ENCODE measurements around the gene EXOC6B.

DNA sequence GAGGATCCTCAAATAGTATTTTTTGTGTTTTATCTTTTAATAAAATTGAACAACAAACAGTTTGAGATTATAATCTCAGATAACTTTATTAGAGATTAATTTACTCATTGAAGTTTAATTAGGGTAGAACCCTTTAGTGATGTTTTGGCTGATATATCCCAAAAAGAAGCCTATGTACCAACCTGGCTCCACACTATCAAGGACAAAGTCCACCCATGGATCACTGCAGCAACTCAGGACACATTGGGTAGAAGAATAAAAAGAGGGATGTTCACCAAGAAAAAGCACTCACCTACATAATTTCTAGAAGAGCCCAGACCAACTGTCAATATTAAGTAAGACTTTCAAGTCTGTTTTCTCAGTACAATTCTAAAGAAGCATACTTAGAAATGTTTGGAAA, 112.9 kb downstream of the EXOC6B start:
- TF ChIP-seq, protein P1, sequence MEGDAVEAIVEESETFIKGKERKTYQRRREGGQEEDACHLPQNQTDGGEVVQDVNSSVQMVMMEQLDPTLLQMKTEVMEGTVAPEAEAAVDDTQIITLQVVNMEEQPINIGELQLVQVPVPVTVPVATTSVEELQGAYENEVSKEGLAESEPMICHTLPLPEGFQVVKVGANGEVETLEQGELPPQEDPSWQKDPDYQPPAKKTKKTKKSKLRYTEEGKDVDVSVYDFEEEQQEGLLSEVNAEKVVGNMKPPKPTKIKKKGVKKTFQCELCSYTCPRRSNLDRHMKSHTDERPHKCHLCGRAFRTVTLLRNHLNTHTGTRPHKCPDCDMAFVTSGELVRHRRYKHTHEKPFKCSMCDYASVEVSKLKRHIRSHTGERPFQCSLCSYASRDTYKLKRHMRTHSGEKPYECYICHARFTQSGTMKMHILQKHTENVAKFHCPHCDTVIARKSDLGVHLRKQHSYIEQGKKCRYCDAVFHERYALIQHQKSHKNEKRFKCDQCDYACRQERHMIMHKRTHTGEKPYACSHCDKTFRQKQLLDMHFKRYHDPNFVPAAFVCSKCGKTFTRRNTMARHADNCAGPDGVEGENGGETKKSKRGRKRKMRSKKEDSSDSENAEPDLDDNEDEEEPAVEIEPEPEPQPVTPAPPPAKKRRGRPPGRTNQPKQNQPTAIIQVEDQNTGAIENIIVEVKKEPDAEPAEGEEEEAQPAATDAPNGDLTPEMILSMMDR (IDR thresholded peaks at IDR 0.05; ENCODE audit: borderline replicate concordance, extremely low read depth, low read length, poor library complexity, severe bottlenecking), result no peak
- no peak for TF ChIP-seq EZH2 (IDR thresholded peaks at IDR 0.05; ENCODE audit: borderline replicate concordance, low read depth, low read length, severe bottlenecking)
